ENCODE data around the gene NDUFS8. TPM values are rescaled to one million over a fixed set of nuclear protein-coding genes. Genes with fewer than 3 reads are reported as not detected.
A peak's percentile ranks its signal among the peaks of the same experiment; 100 is the strongest.

The NDUFS8 gene
- total RNA-seq, 1 donor from 2014 or later: 143 TPM

GRCh38 chr11:68038226-68038717 lies 7.8 kb downstream of the NDUFS8 start:
- Mint-ChIP-seq H3K9me3 (ENCODE audit: unreplicated experiment) (no peaks in the 10 kb centered on the region), H3K27me3 (ENCODE audit: unreplicated experiment) (no peaks in the 10 kb centered on the region), H3K4me1 (ENCODE audit: unreplicated experiment) (peaks cover 32% of the 10 kb centered on the region), H3K36me3 (ENCODE audit: unreplicated experiment) (peaks cover 2% of the 10 kb centered on the region), H3K4me3 (ENCODE audit: unreplicated experiment) (peak overlapping the region; percentile 65), H3K27ac (ENCODE audit: unreplicated experiment) (peak overlapping the region; percentile 63)
- DNase-seq (ENCODE audit: extremely low spot score, unreplicated experiment): no peak
- TF ChIP-seq CTCF (IDR thresholded peaks at IDR 0.05): no peak

- no peak for DNase-seq (ENCODE audit: extremely low spot score, unreplicated experiment)
- peak within 1 kb of the TSS; percentile 84 for H3K27ac Mint-ChIP-seq (ENCODE audit: unreplicated experiment)
Measured at GRCh38 chr11:68038718-68039525, 8.4 kb downstream of the NDUFS8 start, which contains the start of gene TCIRG1. TCIRG1 (plus strand) TSS chr11:68039025; CDS start chr11:68041272, 2,247 bp downstream.

GRCh38 chr11:68039526-68040086 lies 9.1 kb downstream of the NDUFS8 start:
- peak overlapping the region; percentile 72 for H3K4me3 Mint-ChIP-seq (ENCODE audit: unreplicated experiment)
- no peak for DNase-seq (ENCODE audit: extremely low spot score, unreplicated experiment)
- no peak for TF ChIP-seq CTCF (IDR thresholded peaks at IDR 0.05)
- H3K36me3 Mint-ChIP-seq (ENCODE audit: unreplicated experiment): peaks cover 2% of the 10 kb centered on the region
- peaks cover 38% of the 10 kb centered on the region for H3K4me1 Mint-ChIP-seq (ENCODE audit: unreplicated experiment)
- peak overlapping the region; percentile 84 for H3K27ac Mint-ChIP-seq (ENCODE audit: unreplicated experiment)
- H3K27me3 Mint-ChIP-seq (ENCODE audit: unreplicated experiment): no peaks in the 10 kb centered on the region
- no peaks in the 10 kb centered on the region for H3K9me3 Mint-ChIP-seq (ENCODE audit: unreplicated experiment)

More at GRCh38 chr11:68038718-68039525, 8.4 kb downstream of the NDUFS8 start, which contains the start of gene TCIRG1:
- Mint-ChIP-seq H3K4me3 (ENCODE audit: unreplicated experiment) (peak within 1 kb of the TSS; percentile 72), H3K9me3 (ENCODE audit: unreplicated experiment) (no peaks in the 10 kb centered on the region), H3K27me3 (ENCODE audit: unreplicated experiment) (no peaks in the 10 kb centered on the region), H3K36me3 (ENCODE audit: unreplicated experiment) (peaks cover 2% of the 10 kb centered on the region), H3K4me1 (ENCODE audit: unreplicated experiment) (peaks cover 35% of the 10 kb centered on the region)
- TF ChIP-seq CTCF (IDR thresholded peaks at IDR 0.05): no peak

GRCh38 chr11:68040101-68040956 lies 9.8 kb downstream of the NDUFS8 start:
- peaks cover 2% of the 10 kb centered on the region for H3K36me3 Mint-ChIP-seq (ENCODE audit: unreplicated experiment)
- DNase-seq (ENCODE audit: extremely low spot score, unreplicated experiment): peak; percentile 85

More at GRCh38 chr11:68040101-68040956, 9.8 kb downstream of the NDUFS8 start:
- Mint-ChIP-seq H3K4me3 (ENCODE audit: unreplicated experiment) (peak overlapping the region; percentile 72), H3K9me3 (ENCODE audit: unreplicated experiment) (no peaks in the 10 kb centered on the region), H3K27me3 (ENCODE audit: unreplicated experiment) (no peaks in the 10 kb centered on the region), H3K4me1 (ENCODE audit: unreplicated experiment) (peaks cover 38% of the 10 kb centered on the region), H3K27ac (ENCODE audit: unreplicated experiment) (peak overlapping the region; percentile 84)
- TF ChIP-seq CTCF (IDR thresholded peaks at IDR 0.05): no peak

Data from osteocyte (in vitro differentiated cells).